HFFc6 (cell line): ENCODE measurements around the gene PLEKHA1. TPM values are rescaled to one million over a fixed set of nuclear protein-coding genes. Genes with fewer than 3 reads are reported as not detected.

Experiments
- DNase-seq: peaks from one replicate; pipeline ENCODE4 v3.0.0-alpha.2; 2018
- H3K27ac Mint-ChIP-seq: 2 replicates; pipeline ENCODE4 v1.8.0; 2020; ENCODE audit warnings: mild to moderate bottlenecking, mixed read lengths
- H3K27me3 Mint-ChIP-seq: 2 replicates; pipeline ENCODE4 v1.8.0; 2021; ENCODE audit warnings: mild to moderate bottlenecking, moderate library complexity, mixed read lengths; ENCODE audit not compliant: insufficient read depth
- H3K36me3 Mint-ChIP-seq: 2 replicates; pipeline ENCODE4 v1.8.0; 2021; ENCODE audit warnings: low read depth, mixed read lengths
- H3K4me1 Mint-ChIP-seq: 2 replicates; pipeline ENCODE4 v1.8.0; 2020; ENCODE audit warnings: low read depth, mixed read lengths
- H3K4me3 Mint-ChIP-seq: 2 replicates; pipeline ENCODE4 v1.8.0; 2020; ENCODE audit warnings: mild to moderate bottlenecking, moderate library complexity, mixed read lengths
- H3K9me3 Mint-ChIP-seq: 2 replicates; pipeline ENCODE4 v1.8.0; 2020; ENCODE audit warnings: mild to moderate bottlenecking, mixed read lengths
- total RNA-seq, 6 experiments: library from RNA; stranded (reverse); fragmentation: NEBNext Ultra II Directional; extraction: Animal tissue kit (Norgen Biotek cat#: 25700); gene quantifications; 2 replicates in 1 of 6; 3 replicates in 5 of 6; pipeline ENCODE4 v1.2.3, GENCODE V29; 2021
- TF ChIP-seq, protein P1 (sequence below): fragments of 200-600 bp; sonication (generic); IDR thresholded peaks from 2 replicates; pipeline ENCODE4 v1.5.0; 2021; ENCODE audit warnings: antibody characterized with exemption, mild to moderate bottlenecking

Gene PLEKHA1
- total RNA-seq, 6 experiments from 2014 or later = 17.7 to 26.2 (median 19.3) TPM

DNA sequence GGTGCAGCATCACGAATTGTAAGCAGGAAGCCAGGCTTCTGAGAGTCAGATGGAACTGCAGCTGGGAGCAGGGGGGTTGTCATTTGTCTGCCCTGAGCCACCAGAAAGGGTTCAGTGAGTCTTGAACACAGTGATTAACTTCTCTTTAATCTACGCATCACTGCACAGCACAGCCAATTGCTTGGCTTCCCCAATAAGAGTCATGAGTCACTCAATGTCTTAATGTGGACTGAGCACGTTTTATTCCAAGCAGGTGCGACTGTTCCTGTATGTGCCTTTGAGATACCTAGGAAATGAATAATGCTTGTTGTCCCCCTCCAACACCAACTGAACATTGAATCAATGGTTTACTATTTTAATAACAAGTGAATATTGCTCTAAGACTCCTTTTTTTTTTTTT, 26.0 kb upstream of the PLEKHA1 start:
- Mint-ChIP-seq H3K9me3 (no peaks in the 10 kb centered on the region), H3K4me1 (peaks cover 9% of the 10 kb centered on the region), H3K27me3 (peaks cover 34% of the 10 kb centered on the region), H3K4me3 (no peak overlapping the region), H3K36me3 (no peaks in the 10 kb centered on the region), H3K27ac (no peak overlapping the region)
- TF ChIP-seq, protein P1, sequence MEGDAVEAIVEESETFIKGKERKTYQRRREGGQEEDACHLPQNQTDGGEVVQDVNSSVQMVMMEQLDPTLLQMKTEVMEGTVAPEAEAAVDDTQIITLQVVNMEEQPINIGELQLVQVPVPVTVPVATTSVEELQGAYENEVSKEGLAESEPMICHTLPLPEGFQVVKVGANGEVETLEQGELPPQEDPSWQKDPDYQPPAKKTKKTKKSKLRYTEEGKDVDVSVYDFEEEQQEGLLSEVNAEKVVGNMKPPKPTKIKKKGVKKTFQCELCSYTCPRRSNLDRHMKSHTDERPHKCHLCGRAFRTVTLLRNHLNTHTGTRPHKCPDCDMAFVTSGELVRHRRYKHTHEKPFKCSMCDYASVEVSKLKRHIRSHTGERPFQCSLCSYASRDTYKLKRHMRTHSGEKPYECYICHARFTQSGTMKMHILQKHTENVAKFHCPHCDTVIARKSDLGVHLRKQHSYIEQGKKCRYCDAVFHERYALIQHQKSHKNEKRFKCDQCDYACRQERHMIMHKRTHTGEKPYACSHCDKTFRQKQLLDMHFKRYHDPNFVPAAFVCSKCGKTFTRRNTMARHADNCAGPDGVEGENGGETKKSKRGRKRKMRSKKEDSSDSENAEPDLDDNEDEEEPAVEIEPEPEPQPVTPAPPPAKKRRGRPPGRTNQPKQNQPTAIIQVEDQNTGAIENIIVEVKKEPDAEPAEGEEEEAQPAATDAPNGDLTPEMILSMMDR = no peak
- no peak for DNase-seq

DNA sequence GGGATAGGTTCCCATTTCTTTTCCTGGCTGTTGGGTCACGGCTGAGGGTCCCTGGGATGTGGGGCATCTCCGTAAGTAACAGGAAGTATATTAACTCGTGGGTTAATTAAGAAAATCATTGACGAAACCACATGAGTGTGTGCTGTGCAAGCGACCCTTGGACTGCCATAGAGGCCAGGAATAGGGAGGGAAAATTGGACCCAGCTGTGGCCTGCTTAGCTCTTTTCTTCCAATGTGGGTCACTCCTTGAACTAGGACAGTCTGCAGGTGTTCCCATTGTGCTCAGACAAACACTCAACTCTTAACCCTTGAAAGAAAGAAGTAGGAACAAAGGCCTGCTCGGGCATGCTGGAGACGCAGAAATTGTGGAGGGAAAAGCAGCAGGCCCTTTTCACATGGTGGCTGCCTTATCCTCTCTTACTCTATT, 25.6 kb upstream of the PLEKHA1 start:
- no peak overlapping the region for H3K4me3 Mint-ChIP-seq
- H3K27me3 Mint-ChIP-seq = peaks cover 38% of the 10 kb centered on the region
- H3K27ac Mint-ChIP-seq = no peak overlapping the region
- no peaks in the 10 kb centered on the region for H3K9me3 Mint-ChIP-seq
- no peak for DNase-seq
- no peaks in the 10 kb centered on the region for H3K36me3 Mint-ChIP-seq
- peaks cover 9% of the 10 kb centered on the region for H3K4me1 Mint-ChIP-seq
- TF ChIP-seq, protein P1 = no peak

DNA sequence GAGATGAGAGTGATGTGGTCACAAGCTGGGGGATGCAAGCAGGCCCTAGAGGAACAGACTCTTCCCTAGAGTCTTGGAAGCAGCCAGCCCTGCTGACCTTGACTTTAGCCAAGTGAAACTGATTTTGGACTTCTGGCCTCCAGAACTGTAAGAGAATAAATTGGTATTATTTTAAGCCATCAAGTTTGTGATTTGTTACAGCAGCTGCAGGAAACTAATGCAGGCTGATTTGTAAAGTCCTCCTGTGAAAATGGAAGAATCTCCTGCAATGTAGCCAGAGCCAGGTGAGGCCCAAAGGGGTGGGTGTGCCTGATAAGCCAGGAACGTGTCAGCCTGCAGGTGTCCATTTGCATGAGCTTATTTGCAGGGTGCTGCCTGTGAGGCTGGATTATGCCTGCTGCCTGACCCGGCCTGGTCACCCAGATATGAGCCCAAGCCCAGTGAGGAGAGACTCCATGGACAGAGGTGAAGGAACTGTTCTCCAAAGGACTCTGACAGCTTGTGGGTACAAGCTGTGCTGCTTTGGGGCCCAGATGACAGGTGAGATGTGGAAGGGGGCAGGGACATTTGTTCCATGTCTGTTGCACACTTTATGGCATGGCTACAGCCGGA, 24.6 kb upstream of the PLEKHA1 start:
- no peak for DNase-seq
- no peak overlapping the region for H3K27ac Mint-ChIP-seq
- peaks cover 42% of the 10 kb centered on the region for H3K27me3 Mint-ChIP-seq
- H3K9me3 Mint-ChIP-seq = no peaks in the 10 kb centered on the region
- no peak overlapping the region for H3K4me3 Mint-ChIP-seq
- TF ChIP-seq, protein P1 = no peak
- H3K4me1 Mint-ChIP-seq = peaks cover 4% of the 10 kb centered on the region
- H3K36me3 Mint-ChIP-seq = no peaks in the 10 kb centered on the region

DNA sequence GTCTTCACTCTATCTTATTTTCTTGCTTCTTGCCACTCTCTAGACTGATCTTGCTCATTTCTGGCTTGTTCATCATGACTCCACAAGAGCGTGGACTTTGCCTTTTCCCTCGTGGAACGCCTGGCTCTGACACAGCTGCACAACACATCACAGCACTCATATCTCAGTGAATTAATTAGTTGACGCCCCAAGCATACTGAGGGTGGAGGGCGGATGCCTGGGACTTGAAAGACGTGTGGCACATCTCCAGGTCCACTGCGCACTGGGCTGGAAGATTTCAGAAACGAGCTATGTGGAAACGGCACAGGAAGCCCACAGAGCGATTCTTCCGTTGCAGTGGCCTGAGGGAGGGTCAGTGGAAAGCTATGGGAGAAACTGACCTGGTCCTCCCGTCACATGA, 23.6 kb upstream of the PLEKHA1 start:
- TF ChIP-seq, protein P1 = no peak
- no peak overlapping the region for H3K27ac Mint-ChIP-seq
- H3K36me3 Mint-ChIP-seq = no peaks in the 10 kb centered on the region
- H3K9me3 Mint-ChIP-seq = no peaks in the 10 kb centered on the region
- no peak for DNase-seq
- peaks cover 44% of the 10 kb centered on the region for H3K27me3 Mint-ChIP-seq
- no peak overlapping the region for H3K4me3 Mint-ChIP-seq
- H3K4me1 Mint-ChIP-seq = no peaks in the 10 kb centered on the region

DNA sequence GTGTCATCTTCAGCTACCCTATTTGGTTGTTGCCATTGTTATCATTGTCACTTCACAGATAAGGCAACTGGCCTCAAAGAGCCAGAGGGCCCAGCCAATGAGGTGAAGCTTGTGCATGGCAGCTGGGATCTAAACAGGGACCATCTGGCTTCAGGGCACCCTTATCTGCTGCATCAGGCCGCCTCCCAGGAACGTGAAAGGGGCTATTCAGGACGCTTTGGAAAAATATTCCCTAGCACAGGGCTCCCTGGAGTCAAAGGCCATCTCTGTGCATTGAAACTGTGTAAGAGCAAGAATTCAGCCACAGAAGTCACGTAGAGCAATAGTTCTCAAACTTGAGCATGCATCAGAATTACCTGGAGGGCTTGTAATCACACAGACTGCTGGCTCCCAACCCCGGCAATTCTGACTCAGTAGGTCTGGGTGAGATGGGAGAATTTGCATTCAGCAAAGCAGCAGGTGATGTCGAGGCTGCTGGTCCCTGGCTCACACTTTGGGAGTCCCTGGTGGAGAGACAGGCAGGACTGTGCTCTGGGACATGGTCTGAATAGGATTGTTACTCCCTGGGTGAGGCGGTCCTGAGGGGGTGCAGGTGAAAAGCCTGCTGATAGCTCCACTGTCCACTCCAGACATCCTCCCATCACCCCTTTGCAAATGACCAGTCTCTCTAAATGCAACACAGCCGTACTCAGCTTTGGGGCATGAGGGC, 21.5 kb upstream of the PLEKHA1 start:
- Mint-ChIP-seq H3K27ac (no peak overlapping the region), H3K9me3 (no peaks in the 10 kb centered on the region), H3K4me1 (no peaks in the 10 kb centered on the region), H3K4me3 (no peak overlapping the region), H3K27me3 (peaks cover 52% of the 10 kb centered on the region), H3K36me3 (no peaks in the 10 kb centered on the region)
- TF ChIP-seq, protein P1 = no peak
- no peak for DNase-seq
